Kidney (tissue), 14 donors: Measurements from ENCODE around the gene CRIM1. TPM values are rescaled to one million over a fixed set of nuclear protein-coding genes. Genes with fewer than 3 reads are reported as not detected.
A peak's percentile ranks its signal among the peaks of the same experiment; 100 is the strongest.

ENCODE experiments used
- DNase-seq, 5 donors: peaks; one replicate each; pipeline ENCODE4 v3.0.0-alpha.2; 2013 to 2020
- FAIRE-seq: peaks from 2 replicates; lab custom pipeline; 2012; peaks lifted over from hg19 to GRCh38; lab: Jason Lieb, UNC
- H3K27ac ChIP-seq, 2 donors: one replicate each; pipeline ENCODE4 v1.7.0; 2013; ENCODE audit warnings: low read depth in 2 of 2, low read length in 2 of 2, inconsistent platforms in 1 of 2
- H3K27me3 ChIP-seq: one replicate; pipeline ENCODE4 v1.7.1; 2013; ENCODE audit warnings: low read length, inconsistent platforms; ENCODE audit not compliant: control insufficient read depth, insufficient read depth
- H3K36me3 ChIP-seq, 3 donors: one replicate each; pipeline versions ENCODE4 v1.7.0 to v1.7.1; 2013; ENCODE audit warnings: low read length in 3 of 3, control low read depth in 1 of 3, inconsistent platforms in 1 of 3; ENCODE audit not compliant: insufficient read depth in 3 of 3, control insufficient read depth in 2 of 3
- H3K4me1 ChIP-seq, 3 donors: one replicate each; pipeline versions ENCODE4 v1.7.0 to v1.7.1; 2013; ENCODE audit warnings: low read length in 3 of 3, inconsistent platforms in 1 of 3, low read depth in 1 of 3; ENCODE audit not compliant: control insufficient read depth in 2 of 3, insufficient read depth in 2 of 3
- H3K4me3 ChIP-seq, 3 donors: one replicate each; pipeline versions ENCODE4 v1.7.0 to v1.8.1; 2013; ENCODE audit warnings: low read length in 3 of 3, control low read depth in 1 of 3, inconsistent platforms in 1 of 3
- H3K9ac ChIP-seq, 3 donors: one replicate each; pipeline versions ENCODE4 v1.7.0 to v1.7.1; 2013; ENCODE audit warnings: low read length in 3 of 3, control low read depth in 1 of 3, inconsistent platforms in 1 of 3
- H3K9me3 ChIP-seq, 3 donors: one replicate each; pipeline versions ENCODE4 v1.7.0 to v1.7.1; 2013; ENCODE audit warnings: low read length in 3 of 3, control low read depth in 1 of 3, inconsistent platforms in 1 of 3; ENCODE audit not compliant: control insufficient read depth in 2 of 3, insufficient read depth in 1 of 3
- CTCF ChIP-seq: IDR thresholded peaks from 3 replicates; pipeline ENCODE4 v1.5.1; 2012; ENCODE audit warnings: mild to moderate bottlenecking, moderate library complexity, borderline replicate concordance; ENCODE audit not compliant: insufficient read depth; ENCODE audit errors: extremely low read depth
- intact Hi-C: fragments of 100-400 bp; cut with DNase I; formaldehyde crosslinking; loops from one replicate; pipeline ENCODE4 v1.11.1; 2022
- polyA plus RNA-seq: library from polyadenylated mRNA; stranded (reverse); fragments of 350-450 nt; fragmentation: Illumina TruSeq; extraction: RNeasy Lipid Tissue Mini Kit (QIAGEN cat#74804); gene quantifications from one replicate; pipeline ENCODE4 v1.2.3, GENCODE V29; 2014; ENCODE audit warnings: low read depth, low replicate concordance; ENCODE audit not compliant: insufficient read depth
- total RNA-seq: library from RNA; stranded (reverse); fragmentation: NEBNext Ultra II Directional; extraction: Animal tissue kit (Norgen Biotek cat#: 25700); gene quantifications from one replicate; pipeline ENCODE4 v1.2.1, GENCODE V29; 2021
- donor health status: control.
- donor health status: control.
- donor health status: control.
- donor health status: control.
- donor health status: control.
- donor health status: DM: yes; HTN: yes; CAD: no.
- donor health status: Normal renal cell carcinoma (clear cell type).

The CRIM1 gene
- total and polyA plus RNA-seq, 2 donors from 2014 or later, result 47.2 to 154 TPM

GRCh38 chr2:36570416-36570815 lies 214.8 kb downstream of the CRIM1 start:
- Histone ChIP-seq H3K27ac (no peak overlapping the region), H3K27me3 (no peaks in the 10 kb centered on the region), H3K9ac (no peak overlapping the region), H3K36me3 (peaks cover 0 to 8% (median 0%) of the 10 kb centered on the region in 3 donors), H3K4me1 (no peaks in the 10 kb centered on the region), H3K9me3 (no peaks in the 10 kb centered on the region), H3K4me3 (no peak overlapping the region)
- DNase-seq (no peak), FAIRE-seq (no peak)
- TF ChIP-seq CTCF, result no peak
- intact Hi-C loops, result no loop called here

- peak in 2 of 5 donors; percentile 23 to 33 for DNase-seq
- no peaks in the 10 kb centered on the region for H3K9me3 ChIP-seq
- H3K9ac ChIP-seq, result no peak overlapping the region
- no peaks in the 10 kb centered on the region for H3K27me3 ChIP-seq
- H3K27ac ChIP-seq, result no peak overlapping the region
- intact Hi-C loops, result no loop called here
- no peak for TF ChIP-seq CTCF
- no peak for FAIRE-seq
- H3K4me1 ChIP-seq, result no peaks in the 10 kb centered on the region
- no peak overlapping the region for H3K4me3 ChIP-seq
- H3K36me3 ChIP-seq, result peaks cover 0 to 6% (median 0%) of the 10 kb centered on the region in 3 donors
Measured at GRCh38 chr2:36572054-36572718, 216.6 kb downstream of the CRIM1 start.

- no peak overlapping the region for H3K27ac ChIP-seq
- no peak for TF ChIP-seq CTCF
- H3K36me3 ChIP-seq, result peaks cover 0 to 7% (median 0%) of the 10 kb centered on the region in 3 donors
- H3K27me3 ChIP-seq, result no peaks in the 10 kb centered on the region
- peak in 2 of 5 donors; percentile 37 to 44 for DNase-seq
- no peak overlapping the region for H3K9ac ChIP-seq
- H3K9me3 ChIP-seq, result no peaks in the 10 kb centered on the region
- no peaks in the 10 kb centered on the region for H3K4me1 ChIP-seq
- intact Hi-C loops, result no loop called here
- no peak for FAIRE-seq
- no peak overlapping the region for H3K4me3 ChIP-seq
Measured at GRCh38 chr2:36572719-36573059, 217.1 kb downstream of the CRIM1 start.

GRCh38 chr2:36573165-36573564 lies 217.6 kb downstream of the CRIM1 start:
- H3K27ac ChIP-seq, result no peak overlapping the region
- FAIRE-seq (no peak), DNase-seq (no peak)
- no peak overlapping the region for H3K4me3 ChIP-seq
- intact Hi-C loops, result no loop called here
- H3K9ac ChIP-seq, result no peak overlapping the region
- H3K27me3 ChIP-seq, result no peaks in the 10 kb centered on the region
- H3K9me3 ChIP-seq, result no peaks in the 10 kb centered on the region
- no peak for TF ChIP-seq CTCF
- peaks cover 3 to 12% (median 4%) of the 10 kb centered on the region in 3 donors for H3K36me3 ChIP-seq
- H3K4me1 ChIP-seq, result no peaks in the 10 kb centered on the region
